HG02678 (cell line): ENCODE data around the gene OGDHL.

ENCODE experiments used
- ATAC-seq: cut with Tn5 transposase; IDR thresholded peaks from one replicate; pipeline ENCODE4 v1.9.1; 2021; ENCODE audit warnings: mild to moderate bottlenecking, moderate library complexity; ENCODE audit not compliant: unreplicated experiment

The OGDHL gene

GRCh38 chr10:49691588-49691987 is 70.5 kb downstream of the OGDHL start:
- no peak for ATAC-seq

- ATAC-seq = no peak
Measured at GRCh38 chr10:49690698-49691356, 71.3 kb downstream of the OGDHL start.

GRCh38 chr10:49689882-49690510 is 72.1 kb downstream of the OGDHL start:
- ATAC-seq = no peak

- ATAC-seq = no peak
Measured at GRCh38 chr10:49688920-49689319, 73.2 kb downstream of the OGDHL start.

GRCh38 chr10:49688261-49688846 is 73.8 kb downstream of the OGDHL start:
- ATAC-seq = no peak

GRCh38 chr10:49686651-49687050 is 75.5 kb downstream of the OGDHL start:
- ATAC-seq = no peak
